HL-60 (cell line): ENCODE measurements around the gene SAMM50.

ENCODE experiments used
- DNase-seq, 2 experiments: peaks; one replicate each; pipeline ENCODE4 v3.0.0-alpha.2; 2010 to 2020; ENCODE audit warnings: low read depth in 1 of 2, low spot score in 1 of 2
- H3K27ac ChIP-seq: fragments of 250-450 bp; sonication (Bioruptor Pico); replicated peaks from 2 replicates; pipeline ENCODE4 v1.5.1; 2020; ENCODE audit warnings: mild to moderate bottlenecking, moderate library complexity
- H3K27me3 ChIP-seq: fragments of 250-450 bp; sonication (Bioruptor Pico); 2 replicates; pipeline ENCODE4 v1.5.1; 2021; ENCODE audit warnings: mild to moderate bottlenecking, moderate library complexity; ENCODE audit not compliant: insufficient read depth, poor library complexity, severe bottlenecking
- H3K4me3 ChIP-seq: replicated peaks from 2 replicates; pipeline ENCODE4 v1.5.1; 2011; ENCODE audit warnings: mild to moderate bottlenecking, control low read depth, low read length; ENCODE audit not compliant: insufficient read depth
- GABPA ChIP-seq: IDR thresholded peaks from 2 replicates; pipeline ENCODE4 v1.6.1; 2012; ENCODE audit warnings: low read depth
- POLR2AphosphoS5 ChIP-seq: IDR thresholded peaks from 2 replicates; pipeline ENCODE4 v1.6.1; 2012; ENCODE audit warnings: low read depth
- SPI1 ChIP-seq: IDR thresholded peaks from 2 replicates; pipeline ENCODE4 v1.6.1; 2012; ENCODE audit warnings: low read depth, mild to moderate bottlenecking, borderline replicate concordance
- TF ChIP-seq, protein P1 (sequence below): IDR thresholded peaks from 2 replicates; pipeline ENCODE4 v1.6.1; 2012; ENCODE audit warnings: low read depth; ENCODE audit not compliant: insufficient replicate concordance
- TF ChIP-seq, protein P2 (sequence below): IDR thresholded peaks from one replicate; pipeline ENCODE4 v1.5.1; 2011; ENCODE audit warnings: low read length, control low read depth, inconsistent platforms; ENCODE audit not compliant: insufficient read depth

SAMM50 gene

DNA sequence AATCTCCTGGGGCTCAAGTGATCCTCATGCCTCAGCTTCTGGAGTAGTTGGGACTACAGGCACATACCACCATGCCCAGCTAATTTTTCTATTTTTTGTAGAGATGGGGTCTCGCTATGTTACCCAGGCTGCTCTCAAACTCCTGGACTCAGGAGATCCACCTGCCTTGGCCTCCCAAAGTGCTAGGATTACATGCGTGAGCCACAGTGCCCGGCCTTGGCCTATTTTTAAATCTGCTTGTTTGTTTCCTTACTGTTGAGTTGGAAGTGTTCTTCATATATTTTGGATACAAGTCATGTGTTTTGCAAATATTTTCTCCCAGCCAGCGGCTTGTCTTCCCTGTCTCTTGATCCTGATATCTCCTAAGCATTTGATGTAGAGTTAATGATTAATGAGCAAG lies 73.8 kb downstream of the SAMM50 start:
- DNase-seq: no peak
- no peak overlapping the region for H3K4me3 ChIP-seq
- H3K27ac ChIP-seq: no peak overlapping the region
- TF ChIP-seq, protein P1, sequence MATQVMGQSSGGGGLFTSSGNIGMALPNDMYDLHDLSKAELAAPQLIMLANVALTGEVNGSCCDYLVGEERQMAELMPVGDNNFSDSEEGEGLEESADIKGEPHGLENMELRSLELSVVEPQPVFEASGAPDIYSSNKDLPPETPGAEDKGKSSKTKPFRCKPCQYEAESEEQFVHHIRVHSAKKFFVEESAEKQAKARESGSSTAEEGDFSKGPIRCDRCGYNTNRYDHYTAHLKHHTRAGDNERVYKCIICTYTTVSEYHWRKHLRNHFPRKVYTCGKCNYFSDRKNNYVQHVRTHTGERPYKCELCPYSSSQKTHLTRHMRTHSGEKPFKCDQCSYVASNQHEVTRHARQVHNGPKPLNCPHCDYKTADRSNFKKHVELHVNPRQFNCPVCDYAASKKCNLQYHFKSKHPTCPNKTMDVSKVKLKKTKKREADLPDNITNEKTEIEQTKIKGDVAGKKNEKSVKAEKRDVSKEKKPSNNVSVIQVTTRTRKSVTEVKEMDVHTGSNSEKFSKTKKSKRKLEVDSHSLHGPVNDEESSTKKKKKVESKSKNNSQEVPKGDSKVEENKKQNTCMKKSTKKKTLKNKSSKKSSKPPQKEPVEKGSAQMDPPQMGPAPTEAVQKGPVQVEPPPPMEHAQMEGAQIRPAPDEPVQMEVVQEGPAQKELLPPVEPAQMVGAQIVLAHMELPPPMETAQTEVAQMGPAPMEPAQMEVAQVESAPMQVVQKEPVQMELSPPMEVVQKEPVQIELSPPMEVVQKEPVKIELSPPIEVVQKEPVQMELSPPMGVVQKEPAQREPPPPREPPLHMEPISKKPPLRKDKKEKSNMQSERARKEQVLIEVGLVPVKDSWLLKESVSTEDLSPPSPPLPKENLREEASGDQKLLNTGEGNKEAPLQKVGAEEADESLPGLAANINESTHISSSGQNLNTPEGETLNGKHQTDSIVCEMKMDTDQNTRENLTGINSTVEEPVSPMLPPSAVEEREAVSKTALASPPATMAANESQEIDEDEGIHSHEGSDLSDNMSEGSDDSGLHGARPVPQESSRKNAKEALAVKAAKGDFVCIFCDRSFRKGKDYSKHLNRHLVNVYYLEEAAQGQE: no peak
- no peak for TF ChIP-seq SPI1
- TF ChIP-seq, protein P2, sequence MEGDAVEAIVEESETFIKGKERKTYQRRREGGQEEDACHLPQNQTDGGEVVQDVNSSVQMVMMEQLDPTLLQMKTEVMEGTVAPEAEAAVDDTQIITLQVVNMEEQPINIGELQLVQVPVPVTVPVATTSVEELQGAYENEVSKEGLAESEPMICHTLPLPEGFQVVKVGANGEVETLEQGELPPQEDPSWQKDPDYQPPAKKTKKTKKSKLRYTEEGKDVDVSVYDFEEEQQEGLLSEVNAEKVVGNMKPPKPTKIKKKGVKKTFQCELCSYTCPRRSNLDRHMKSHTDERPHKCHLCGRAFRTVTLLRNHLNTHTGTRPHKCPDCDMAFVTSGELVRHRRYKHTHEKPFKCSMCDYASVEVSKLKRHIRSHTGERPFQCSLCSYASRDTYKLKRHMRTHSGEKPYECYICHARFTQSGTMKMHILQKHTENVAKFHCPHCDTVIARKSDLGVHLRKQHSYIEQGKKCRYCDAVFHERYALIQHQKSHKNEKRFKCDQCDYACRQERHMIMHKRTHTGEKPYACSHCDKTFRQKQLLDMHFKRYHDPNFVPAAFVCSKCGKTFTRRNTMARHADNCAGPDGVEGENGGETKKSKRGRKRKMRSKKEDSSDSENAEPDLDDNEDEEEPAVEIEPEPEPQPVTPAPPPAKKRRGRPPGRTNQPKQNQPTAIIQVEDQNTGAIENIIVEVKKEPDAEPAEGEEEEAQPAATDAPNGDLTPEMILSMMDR: no peak
- TF ChIP-seq GABPA: no peak
- no peak for TF ChIP-seq POLR2AphosphoS5
- no peaks in the 10 kb centered on the region for H3K27me3 ChIP-seq

DNA sequence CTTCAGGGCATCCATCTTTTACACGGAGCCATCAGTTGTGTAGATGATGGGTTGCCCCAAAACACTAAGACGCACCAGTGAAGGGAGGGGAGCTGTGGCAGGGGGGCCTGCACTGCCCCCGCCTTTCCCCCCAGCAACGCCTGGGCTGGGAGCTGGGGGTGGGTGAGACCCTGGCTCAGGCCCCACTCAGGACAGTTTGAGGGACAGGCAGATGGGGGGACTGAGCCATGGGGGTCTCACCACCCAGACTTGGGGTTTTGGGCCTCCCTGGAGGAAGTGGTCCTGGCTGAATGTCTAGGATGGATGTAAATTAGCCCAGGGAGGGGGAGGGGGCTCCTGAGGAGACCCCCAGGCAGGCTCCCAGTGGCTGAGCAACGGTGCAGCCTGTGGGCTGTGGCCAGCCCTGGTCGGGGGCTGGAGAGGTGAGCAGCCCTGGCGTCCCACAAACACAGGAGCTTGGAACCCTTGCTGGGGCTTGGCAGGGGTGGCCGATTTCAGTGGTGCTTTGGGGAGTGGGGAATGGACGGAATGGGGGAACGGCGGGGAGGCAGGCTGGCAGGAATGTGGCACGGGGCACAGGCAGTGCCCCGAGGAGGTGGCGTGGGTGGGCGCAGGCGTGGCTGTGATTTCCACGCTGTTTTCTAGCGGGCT lies 74.9 kb downstream of the SAMM50 start:
- Histone ChIP-seq H3K27me3 (no peaks in the 10 kb centered on the region), H3K4me3 (no peak overlapping the region), H3K27ac (no peak overlapping the region)
- DNase-seq: no peak
- TF ChIP-seq, protein P1: no peak
- no peak for TF ChIP-seq SPI1
- TF ChIP-seq, protein P2: no peak
- TF ChIP-seq POLR2AphosphoS5: no peak
- TF ChIP-seq GABPA: no peak

DNA sequence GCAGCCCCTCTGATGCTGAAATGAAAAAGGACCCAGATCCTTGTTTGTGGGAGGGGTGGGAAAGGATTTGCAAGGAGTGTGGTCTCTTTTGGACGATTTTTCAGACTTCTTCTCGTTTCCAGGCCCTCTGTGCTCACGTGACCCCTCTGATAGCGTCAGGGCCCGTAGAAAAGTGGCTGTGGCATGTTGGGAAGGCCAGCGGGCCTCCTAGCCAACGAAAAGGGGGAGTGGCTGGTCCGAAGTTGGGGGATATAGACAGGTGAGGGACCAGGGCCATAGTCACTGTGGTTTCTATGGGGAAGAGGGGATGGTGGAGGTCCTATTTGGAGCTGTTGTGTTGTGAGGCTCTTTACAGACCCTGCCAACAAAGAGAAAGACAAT lies 75.5 kb downstream of the SAMM50 start:
- Histone ChIP-seq H3K27ac (no peak overlapping the region), H3K27me3 (no peaks in the 10 kb centered on the region), H3K4me3 (no peak overlapping the region)
- no peak for DNase-seq
- TF ChIP-seq, protein P2: no peak
- TF ChIP-seq POLR2AphosphoS5 (no peak), GABPA (no peak), SPI1 (no peak)
- TF ChIP-seq, protein P1: no peak
